ENCODE results near the gene BRAF.
A peak's percentile ranks its signal among the peaks of the same experiment; 100 is the strongest.
"Not testable (repeated sequence)": the region's sequence is repeated elsewhere in the genome, so short reads cannot be mapped to it uniquely, and the experiment has no call there.

Gene BRAF

DNA sequence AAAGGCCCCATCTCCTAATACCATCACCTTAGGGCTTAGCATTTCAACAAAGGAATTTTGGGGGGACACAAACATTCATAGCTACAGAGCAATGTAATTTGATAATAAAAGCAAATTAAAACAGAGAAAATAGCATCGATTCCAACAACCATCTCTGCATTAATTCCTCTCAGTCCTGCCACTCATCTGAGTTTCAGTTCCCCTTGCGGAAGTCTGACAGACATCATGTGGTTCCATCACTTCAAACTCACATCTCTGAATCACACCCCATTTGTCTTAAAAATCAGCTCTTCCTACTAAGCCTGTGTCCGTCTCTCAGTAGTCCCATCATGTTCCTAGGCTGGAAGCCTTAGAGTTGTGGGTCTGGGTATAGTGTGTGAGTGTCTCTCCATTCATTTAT is 248.4 kb downstream of the BRAF start:
- peak; percentile 80 for DNase-seq

DNA sequence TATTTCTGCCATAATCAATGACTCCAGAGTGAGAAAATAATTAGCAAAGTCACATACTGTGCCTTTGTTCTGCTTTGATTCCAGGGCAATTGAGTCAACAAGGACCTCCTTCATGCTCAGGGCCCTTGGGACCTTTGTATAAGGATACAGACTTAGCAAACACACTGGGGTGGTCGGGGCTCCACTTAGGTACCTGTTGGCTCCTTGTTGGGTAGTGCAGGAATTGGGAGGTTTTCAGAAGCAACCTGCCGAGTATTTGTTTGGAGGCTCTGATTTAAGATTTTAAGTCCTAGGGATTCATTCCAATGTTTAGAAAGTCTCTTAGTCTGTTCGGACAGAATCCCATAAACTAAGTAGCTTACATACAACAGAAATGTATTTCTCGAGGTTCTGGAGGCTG is 249.0 kb downstream of the BRAF start:
- DNase-seq, result no peak

DNA sequence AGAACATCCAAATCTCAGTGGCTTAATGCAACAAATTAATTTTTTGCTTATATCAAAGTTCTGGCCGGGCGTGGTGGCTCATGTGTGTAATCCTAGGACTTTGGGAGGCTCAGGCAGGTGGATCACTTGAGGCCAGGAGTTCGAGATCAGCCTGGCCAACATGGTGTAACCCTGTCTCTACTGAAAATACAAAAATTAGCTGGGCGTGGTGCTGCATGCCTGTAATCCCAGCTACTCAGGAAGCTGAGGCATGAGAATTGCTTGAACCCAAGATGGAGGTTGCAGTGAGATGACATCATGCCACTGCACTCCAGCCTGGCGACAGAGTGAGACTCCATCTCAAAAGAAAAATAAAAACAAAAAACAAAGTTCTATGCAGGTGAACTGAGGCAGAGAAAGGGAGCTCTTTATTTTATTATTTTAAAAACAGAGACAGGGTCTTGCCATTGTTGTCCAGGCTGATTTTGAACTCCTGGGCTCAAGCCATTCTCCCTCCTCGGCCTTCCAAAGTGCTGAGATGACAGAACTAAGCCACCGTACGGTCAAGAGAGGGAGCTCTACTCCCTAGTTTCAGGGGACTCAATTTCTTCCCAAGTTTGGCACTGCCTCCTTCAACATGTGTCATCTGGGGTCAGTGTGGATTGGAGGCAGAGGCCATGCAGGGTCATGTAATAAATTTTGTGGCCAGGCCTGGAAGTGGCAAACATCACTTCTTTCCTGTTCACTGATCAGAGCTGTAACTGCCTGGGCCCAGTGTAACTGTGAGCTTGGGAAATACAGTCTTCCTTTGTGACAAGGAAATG is 249.6 kb downstream of the BRAF start:
- DNase-seq, result peak; percentile 50

DNA sequence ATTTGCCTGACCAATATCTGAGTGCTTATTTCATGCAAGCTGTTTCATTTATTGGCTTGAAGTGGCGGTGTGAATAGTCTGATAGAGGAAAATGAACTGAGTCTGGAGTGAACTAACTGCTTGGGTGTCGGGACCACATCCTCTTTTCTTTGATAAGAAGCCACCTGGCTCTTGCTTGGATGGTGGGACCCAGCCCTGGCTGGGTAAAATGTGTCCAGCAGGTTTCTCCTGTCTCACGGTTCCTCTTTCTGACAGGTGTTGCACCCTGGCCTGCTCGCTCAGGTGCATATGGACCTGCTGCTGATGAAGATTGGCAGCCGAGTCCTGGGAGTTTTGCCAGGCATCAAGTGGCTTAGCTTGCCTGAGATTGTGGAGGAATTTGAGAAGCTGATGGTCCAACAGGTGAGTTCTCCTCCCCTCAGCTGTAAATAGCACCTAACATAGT is 250.4 kb downstream of the BRAF start:
- DNase-seq, result peak; percentile 98

DNA sequence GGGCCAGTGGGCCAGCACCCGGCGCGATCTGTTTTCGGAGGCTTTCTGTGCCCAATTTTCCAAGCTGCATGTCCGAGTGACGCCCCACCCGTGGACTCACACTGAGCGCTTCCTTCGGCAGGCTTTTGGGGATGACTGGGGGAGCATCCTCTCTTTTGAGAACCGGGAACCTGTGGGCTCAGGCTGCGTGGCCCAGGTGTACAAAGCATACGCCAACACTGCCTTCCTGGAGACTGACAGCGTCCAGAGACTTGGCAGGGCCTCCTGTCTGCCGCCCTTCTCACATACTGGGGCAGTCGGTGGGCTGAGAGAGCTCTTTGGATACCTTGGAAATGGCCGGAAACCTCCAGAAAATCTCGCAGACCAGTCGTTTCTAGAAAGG is 251.0 kb downstream of the BRAF start:
- DNase-seq, result peak; percentile 69

DNA sequence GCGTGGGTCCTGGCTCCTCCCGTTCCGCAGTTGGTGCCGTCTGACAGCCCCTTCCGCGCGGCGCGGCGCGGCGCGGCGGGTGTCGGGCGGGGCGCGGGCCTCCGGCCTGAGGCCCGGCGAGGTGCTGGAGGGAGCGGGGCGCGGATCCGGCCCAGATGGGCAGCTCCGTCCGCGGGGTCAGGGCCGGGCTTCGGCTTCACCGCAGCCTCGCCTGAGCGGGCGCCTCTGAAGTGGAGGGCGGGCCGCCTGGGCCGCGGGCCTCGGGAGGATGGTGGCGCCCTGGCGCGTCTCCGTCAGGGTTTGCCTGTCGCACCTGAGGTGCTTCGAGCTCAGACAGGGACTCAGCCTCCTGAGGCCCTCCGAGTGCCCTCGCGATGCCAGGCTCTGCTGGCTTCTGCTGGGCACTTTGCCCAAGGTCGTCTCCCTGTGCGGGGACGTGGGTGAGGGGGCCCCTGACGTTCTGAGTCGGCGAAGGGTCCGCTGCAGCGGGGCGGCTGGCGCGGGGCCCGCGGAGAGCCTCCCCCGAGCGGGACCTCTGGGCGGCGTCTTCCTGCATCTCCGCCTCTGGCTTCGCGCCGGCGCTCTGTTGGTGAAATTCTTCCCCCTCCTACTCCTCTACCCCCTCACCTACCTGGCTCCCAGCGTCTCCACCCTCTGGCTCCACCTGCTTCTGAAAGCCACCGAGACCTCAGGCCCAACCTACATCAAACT is 251.5 kb downstream of the BRAF start:
- DNase-seq, result peak; percentile 77

DNA sequence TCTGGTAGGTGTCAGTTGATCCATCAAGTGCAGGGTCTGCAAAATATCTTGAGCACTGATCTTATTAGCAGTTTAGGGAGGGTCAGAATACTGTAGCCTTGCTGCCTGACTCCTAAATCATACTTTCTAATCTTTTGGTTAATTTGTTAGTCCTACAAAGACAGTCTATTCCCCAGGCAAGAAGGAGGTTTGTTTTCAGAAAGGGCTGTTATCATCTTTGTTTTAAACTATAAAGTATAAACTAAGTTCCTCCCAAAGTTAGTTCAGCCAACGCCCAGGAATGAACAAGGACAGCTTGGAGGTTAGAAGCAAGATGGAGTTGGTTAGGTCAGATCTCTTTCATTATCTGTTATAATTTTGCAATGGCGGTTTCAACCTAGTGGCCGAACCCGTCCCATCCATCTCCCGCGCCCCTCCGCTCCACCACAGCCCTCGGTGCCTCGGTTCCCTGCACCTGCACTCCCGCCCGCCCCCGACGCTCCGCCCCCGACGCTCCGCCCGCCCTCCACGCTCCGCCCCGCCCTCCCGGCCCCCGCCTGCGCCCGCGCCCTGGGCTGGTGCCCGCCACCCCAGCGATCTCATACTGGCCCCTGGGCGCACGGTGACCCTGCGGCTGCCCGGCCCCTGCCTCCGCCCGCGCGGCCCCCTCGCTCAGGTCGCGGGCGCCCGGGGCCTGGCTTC is 252.2 kb downstream of the BRAF start, which contains the start of gene ADCK2:
Gene ADCK2, plus strand, starts transcription at position 564 of the 681 bp plus-strand sequence. CDS start 386 bp downstream, outside the sequence.
- peak; percentile 80 for DNase-seq

DNA sequence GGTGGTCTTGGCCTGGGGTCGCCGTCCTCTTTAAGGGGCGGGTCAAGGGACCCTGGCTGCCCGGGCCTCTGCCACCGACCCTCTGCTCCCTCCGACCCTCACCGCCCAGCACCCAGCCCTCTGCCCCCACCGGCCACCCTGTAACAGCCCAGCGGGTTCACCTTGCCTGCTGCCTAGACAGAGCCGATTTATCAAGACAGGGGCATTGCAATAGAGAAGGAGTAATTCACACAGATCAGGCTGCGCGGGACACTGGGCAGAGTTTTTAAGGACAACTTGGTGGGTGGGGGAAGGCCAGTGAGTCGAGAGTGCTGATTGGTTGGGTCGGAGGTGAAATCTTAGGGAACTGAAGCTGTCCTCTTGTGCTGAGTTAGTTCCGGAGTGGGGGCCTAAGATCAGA is 252.8 kb downstream of the BRAF start:
- no peak for DNase-seq

DNA sequence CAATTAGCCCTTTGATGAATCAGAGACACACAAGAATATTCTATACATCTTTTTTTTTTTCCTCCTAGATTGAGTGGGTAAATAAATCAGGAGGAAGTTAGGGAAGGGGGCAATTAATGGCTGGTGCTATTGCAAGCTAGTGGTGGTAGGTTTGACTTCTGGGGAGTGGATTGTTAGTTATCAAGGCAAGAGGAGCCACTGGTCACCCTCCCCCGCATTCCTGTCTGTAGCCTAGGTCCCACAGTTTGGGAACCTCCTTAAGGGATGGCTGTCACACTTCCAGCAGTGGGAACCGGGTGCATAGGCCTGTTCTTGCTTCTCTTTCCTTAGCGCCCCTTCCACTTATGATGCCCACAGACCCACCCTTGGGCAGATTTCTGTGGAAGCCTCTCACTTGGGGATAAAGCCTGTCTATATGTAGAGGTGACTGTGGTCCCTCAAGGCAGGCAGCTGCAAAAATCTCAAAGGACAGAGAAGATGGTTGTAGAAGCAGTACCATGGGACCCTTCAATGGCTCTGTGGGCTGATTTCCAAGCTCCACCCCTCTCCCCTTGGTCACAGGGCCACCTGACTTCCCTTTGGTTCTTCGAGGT is 254.3 kb downstream of the BRAF start:
- no peak for DNase-seq

DNA sequence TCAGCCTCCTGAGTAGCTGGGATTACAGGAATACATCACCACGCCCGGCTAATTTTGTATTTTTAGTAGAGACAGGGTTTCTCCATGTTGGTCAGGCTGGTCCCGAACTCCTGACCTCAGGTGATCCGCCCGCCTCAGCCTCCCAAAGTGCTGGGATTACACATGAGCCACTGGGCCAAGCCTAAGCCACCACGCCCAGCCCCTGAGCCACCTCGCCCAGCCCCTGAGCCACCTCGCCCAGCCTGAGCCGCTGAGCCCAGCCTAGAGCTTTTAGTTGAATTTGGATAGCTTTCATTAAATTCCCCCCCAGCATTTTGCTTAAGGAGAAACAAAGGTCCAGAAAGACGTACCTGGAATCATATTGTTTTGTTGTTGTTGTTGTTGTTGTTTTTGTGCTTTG is 254.9 kb downstream of the BRAF start:
- DNase-seq, result not testable (repeated sequence)

DNA sequence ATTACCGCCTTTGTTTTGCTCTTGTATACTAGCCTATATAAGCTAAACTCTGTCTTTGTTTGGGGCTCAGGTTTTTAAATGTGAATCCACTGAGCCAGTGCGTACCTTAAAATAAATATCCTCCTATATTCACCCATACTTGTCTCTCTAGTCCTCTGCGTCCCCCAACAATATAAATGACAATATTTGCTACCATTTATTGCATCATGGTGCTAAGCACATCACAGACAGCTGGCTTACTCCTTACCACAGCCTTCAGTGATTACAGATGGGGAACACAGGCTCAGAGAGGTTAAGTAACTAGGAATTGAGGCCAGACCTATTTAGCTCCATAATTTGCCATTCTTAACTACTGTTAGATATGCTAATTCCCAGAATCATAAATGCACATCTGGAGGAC is 255.4 kb downstream of the BRAF start:
- DNase-seq, result no peak
